Nephron progenitor cell (in vitro differentiated cells): ENCODE data around the gene HINFP.
A peak's percentile ranks its signal among the peaks of the same experiment; 100 is the strongest.
"Not testable (repeated sequence)": the region's sequence is repeated elsewhere in the genome, so short reads cannot be mapped to it uniquely, and the experiment has no call there.

Experiments
- DNase-seq: peaks from one replicate; pipeline ENCODE4 v3.0.0; 2021
- H3K27ac Mint-ChIP-seq: 2 replicates; pipeline ENCODE4 v1.8.0; 2021; ENCODE audit warnings: mild to moderate bottlenecking, moderate library complexity, mixed read lengths
- H3K27me3 Mint-ChIP-seq: 2 replicates; pipeline ENCODE4 v1.8.0; 2021; ENCODE audit warnings: mild to moderate bottlenecking, low read depth, mixed read lengths; ENCODE audit not compliant: poor library complexity
- H3K36me3 Mint-ChIP-seq: 2 replicates; pipeline ENCODE4 v1.8.0; 2021; ENCODE audit warnings: low read depth, mixed read lengths
- H3K4me1 Mint-ChIP-seq: 2 replicates; pipeline ENCODE4 v1.8.0; 2021; ENCODE audit warnings: mixed read lengths
- H3K4me3 Mint-ChIP-seq: 2 replicates; pipeline ENCODE4 v1.8.0; 2021; ENCODE audit warnings: mild to moderate bottlenecking, moderate library complexity, mixed read lengths
- H3K9me3 Mint-ChIP-seq: 2 replicates; pipeline ENCODE4 v1.8.0; 2021; ENCODE audit warnings: mild to moderate bottlenecking, moderate library complexity, mixed read lengths
- TF ChIP-seq, protein P1 (sequence below): fragments of 200-600 bp; sonication (generic); IDR thresholded peaks from 2 replicates; pipeline ENCODE4 v1.5.0; 2021; ENCODE audit warnings: antibody characterized with exemption

HINFP gene

DNA sequence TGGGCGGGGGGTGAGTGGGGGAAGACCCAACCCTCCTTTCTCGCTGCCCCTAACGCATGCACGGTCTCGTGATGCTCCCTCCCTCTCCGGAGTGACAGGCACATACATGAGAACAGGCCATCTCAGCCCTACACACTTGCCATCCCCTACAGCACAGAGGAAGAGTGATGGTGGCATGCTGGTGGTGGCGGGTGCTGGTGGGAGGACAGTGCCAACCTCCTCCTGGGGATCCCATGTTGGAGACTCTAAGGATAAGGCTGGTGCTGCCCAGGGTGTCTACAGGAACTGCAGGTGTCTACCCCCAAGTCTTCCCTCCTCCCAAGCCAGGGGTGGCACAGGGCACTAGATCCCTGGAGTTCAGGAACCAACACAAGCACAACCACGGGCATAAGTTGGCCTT lies 40.5 kb downstream of the HINFP start:
- peaks cover 6% of the 10 kb centered on the region for H3K4me1 Mint-ChIP-seq
- H3K27ac Mint-ChIP-seq: no peak overlapping the region

DNA sequence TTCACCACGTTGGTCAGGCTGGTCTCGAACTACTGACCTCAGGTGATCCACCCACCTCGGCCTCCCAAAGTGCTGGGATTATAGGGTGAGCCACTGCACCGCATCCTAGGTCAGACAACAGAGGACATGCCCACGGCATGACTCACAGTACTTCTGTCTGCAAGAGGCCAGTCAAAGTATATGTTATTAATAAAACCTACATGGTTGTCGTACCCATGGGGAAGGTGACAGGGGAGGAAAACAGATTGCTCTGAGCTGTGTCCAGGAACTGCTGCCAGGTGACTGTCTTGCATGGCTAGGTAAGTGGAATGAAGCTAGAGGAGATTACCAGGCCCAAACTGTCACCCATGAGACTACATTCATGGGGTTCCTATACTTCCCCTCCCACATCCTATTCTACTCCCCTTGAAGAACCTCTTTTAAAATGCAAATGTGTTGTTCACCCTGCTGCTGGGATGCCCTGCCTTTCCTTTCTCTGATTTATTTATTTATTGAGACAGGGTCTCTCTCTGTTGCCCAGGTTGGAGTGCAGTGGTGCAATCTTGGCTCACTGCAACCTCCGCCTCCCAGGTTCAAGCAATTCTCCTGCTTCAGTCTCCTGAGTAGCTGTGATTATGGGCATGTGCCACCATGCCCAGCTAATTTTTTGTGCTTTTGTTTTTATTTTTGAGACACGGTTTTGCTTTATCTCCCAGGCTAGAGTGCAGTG lies 45.1 kb downstream of the HINFP start:
- Mint-ChIP-seq H3K4me1 (peaks cover 25% of the 10 kb centered on the region), H3K27ac (no peak overlapping the region), H3K9me3 (no peaks in the 10 kb centered on the region), H3K36me3 (no peaks in the 10 kb centered on the region), H3K27me3 (peaks cover 9% of the 10 kb centered on the region), H3K4me3 (no peak overlapping the region)
- TF ChIP-seq, protein P1, sequence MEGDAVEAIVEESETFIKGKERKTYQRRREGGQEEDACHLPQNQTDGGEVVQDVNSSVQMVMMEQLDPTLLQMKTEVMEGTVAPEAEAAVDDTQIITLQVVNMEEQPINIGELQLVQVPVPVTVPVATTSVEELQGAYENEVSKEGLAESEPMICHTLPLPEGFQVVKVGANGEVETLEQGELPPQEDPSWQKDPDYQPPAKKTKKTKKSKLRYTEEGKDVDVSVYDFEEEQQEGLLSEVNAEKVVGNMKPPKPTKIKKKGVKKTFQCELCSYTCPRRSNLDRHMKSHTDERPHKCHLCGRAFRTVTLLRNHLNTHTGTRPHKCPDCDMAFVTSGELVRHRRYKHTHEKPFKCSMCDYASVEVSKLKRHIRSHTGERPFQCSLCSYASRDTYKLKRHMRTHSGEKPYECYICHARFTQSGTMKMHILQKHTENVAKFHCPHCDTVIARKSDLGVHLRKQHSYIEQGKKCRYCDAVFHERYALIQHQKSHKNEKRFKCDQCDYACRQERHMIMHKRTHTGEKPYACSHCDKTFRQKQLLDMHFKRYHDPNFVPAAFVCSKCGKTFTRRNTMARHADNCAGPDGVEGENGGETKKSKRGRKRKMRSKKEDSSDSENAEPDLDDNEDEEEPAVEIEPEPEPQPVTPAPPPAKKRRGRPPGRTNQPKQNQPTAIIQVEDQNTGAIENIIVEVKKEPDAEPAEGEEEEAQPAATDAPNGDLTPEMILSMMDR: no peak
- DNase-seq: no peak

More for the DNA sequence above, 40.5 kb downstream of the HINFP start:
- Mint-ChIP-seq H3K36me3 (no peaks in the 10 kb centered on the region), H3K9me3 (no peaks in the 10 kb centered on the region), H3K4me3 (no peak overlapping the region), H3K27me3 (peaks cover 32% of the 10 kb centered on the region)
- DNase-seq: no peak
- TF ChIP-seq, protein P1: no peak

DNA sequence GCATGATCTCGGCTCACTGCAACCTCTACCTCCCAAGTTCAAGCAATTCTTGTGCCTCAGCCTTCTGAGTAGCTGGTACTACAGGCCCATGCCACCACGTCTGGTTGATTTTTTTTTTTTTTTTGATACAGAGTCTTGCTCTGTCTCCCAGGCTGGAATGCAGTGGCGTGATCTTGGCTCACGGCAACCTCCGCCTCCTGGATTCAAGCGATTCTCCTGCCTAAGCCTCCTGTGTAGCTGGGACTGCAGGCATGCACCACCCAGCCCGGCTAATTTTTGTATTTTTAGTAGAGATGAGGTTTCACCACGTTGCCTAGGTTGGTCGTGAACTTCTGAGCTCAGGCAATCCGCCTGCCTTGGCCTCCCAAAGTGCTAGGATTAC lies 45.7 kb downstream of the HINFP start:
- not testable (repeated sequence) for H3K36me3 Mint-ChIP-seq, H3K9me3 Mint-ChIP-seq

DNA sequence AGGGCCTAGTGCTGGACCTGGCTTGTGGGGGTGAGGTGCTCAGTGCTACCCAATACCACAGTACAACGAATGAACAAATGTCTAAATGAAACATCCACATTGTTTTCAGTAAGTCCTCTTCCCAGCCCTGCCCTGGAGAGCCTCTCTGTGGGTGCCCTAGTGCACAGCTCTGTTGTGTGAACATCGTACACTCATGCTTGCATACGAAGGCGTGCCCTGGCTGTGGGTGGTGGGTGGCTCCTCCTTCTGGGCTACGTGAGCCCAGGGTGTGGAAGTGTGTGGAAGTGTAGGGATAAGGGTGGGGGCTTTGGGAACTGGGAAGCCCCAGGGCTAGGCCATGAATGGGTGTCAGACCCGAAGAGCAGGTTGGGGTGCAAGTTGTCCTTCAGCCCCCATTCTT lies 46.6 kb downstream of the HINFP start:
- peaks cover 3% of the 10 kb centered on the region for H3K27me3 Mint-ChIP-seq
- no peak overlapping the region for H3K27ac Mint-ChIP-seq
- H3K4me3 Mint-ChIP-seq: peak overlapping the region; percentile 70
- peaks cover 32% of the 10 kb centered on the region for H3K4me1 Mint-ChIP-seq
- TF ChIP-seq, protein P1: no peak
- no peak for DNase-seq
- no peaks in the 10 kb centered on the region for H3K9me3 Mint-ChIP-seq
- H3K36me3 Mint-ChIP-seq: no peaks in the 10 kb centered on the region

More for the DNA sequence above, 45.7 kb downstream of the HINFP start:
- not testable (repeated sequence) for H3K4me3 Mint-ChIP-seq, DNase-seq, H3K27me3 Mint-ChIP-seq, H3K27ac Mint-ChIP-seq
- H3K4me1 Mint-ChIP-seq: peaks cover 27% of the 10 kb centered on the region

DNA sequence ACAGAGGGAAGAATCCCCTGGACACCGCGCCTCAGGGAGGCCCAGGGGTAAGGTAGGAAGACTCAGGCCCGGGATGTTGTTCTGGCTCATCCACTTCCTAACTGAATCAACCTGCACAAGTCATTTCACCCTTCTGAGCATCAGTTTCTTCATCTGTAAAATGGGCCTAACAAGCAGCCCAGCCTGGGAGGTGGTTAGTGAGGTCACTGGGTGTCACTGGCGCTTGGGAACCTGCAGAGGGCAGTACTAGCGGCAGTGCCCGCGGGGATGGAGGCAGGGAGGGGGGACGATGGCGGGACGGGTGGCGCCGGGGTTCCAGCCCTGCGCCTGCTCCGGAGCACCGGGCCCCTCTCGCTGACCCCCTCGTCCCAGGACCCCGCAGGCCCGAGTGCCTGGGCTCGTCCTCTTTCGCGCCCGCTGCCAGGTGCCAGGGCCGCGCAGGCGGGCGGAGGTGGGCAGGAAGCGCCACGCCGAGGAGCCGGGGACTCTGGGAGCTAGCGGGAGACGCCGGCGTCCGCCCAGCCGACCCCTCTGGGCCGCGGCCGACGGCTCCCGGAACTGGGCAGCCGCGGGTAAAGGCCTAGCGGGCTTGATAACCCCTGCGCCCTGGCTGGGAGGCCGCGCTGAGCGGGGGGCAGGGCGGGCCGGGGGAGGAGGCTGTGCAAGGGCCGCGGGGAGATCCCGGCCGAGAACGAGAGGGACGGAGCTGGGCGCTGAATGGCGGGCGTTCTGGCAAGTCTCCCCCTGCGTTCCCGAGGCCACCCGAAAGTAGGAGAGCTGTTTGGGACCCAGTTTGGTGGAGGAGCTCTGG lies 47.3 kb downstream of the HINFP start, which contains the start of gene NLRX1:
Gene NLRX1, plus strand, starts transcription at position 255 of the 811 bp plus-strand sequence. CDS start 2,679 bp downstream, outside the sequence.
- peaks cover 32% of the 10 kb centered on the region for H3K4me1 Mint-ChIP-seq
- H3K27ac Mint-ChIP-seq: no peak within 1 kb of the TSS
- H3K4me3 Mint-ChIP-seq: peak within 1 kb of the TSS; percentile 82
- DNase-seq: peak; percentile 74
- TF ChIP-seq, protein P1: peak; percentile 65
- no peaks in the 10 kb centered on the region for H3K36me3 Mint-ChIP-seq
- H3K27me3 Mint-ChIP-seq: no peaks in the 10 kb centered on the region
- H3K9me3 Mint-ChIP-seq: no peaks in the 10 kb centered on the region

DNA sequence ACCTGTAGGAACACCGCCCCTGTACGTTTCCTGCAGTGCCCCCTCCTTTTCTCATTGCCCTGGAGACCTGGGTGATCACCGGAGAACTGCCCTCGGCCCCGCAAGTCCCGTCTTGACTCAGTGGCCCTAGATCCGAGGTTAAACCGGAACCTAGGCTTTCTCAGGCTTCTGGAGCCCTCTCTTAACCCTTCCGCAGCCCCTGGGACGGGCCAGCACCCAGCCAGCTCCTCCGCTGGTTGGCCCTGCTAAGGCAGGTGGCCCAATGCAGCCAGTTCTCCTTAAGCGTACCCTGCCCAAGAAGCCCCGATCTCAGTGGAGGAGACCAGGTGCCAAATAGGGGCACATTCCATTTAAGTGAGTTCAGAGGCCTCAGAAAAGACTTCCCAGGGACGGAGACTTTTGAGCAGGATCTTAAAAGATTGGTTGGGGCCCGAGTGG lies 47.9 kb downstream of the HINFP start:
- H3K27me3 Mint-ChIP-seq: no peaks in the 10 kb centered on the region
- no peaks in the 10 kb centered on the region for H3K36me3 Mint-ChIP-seq
- DNase-seq: peak; percentile 18
- no peak overlapping the region for H3K27ac Mint-ChIP-seq
- H3K4me1 Mint-ChIP-seq: peaks cover 32% of the 10 kb centered on the region
- H3K9me3 Mint-ChIP-seq: no peaks in the 10 kb centered on the region
- TF ChIP-seq, protein P1: no peak
- peak overlapping the region; percentile 82 for H3K4me3 Mint-ChIP-seq
